HG03159 (cell line): Measurements from ENCODE around the gene SH2D1B.
"Not testable (repeated sequence)": the region's sequence is repeated elsewhere in the genome, so short reads cannot be mapped to it uniquely, and the experiment has no call there.

Source experiments
- ATAC-seq: cut with Tn5 transposase; IDR thresholded peaks from one replicate; pipeline ENCODE4 v1.9.1; 2021; ENCODE audit warnings: mild to moderate bottlenecking, moderate library complexity; ENCODE audit not compliant: unreplicated experiment

SH2D1B gene

GRCh38 chr1:162365284-162366020 is 46.5 kb downstream of the SH2D1B start:
- no peak for ATAC-seq

GRCh38 chr1:162364498-162364897 is 47.4 kb downstream of the SH2D1B start:
- ATAC-seq, result no peak

GRCh38 chr1:162363823-162364222 is 48.1 kb downstream of the SH2D1B start:
- ATAC-seq, result no peak

GRCh38 chr1:162361349-162361748 is 50.6 kb downstream of the SH2D1B start:
- ATAC-seq, result peak; percentile 37

GRCh38 chr1:162360874-162361260 is 51.1 kb downstream of the SH2D1B start:
- ATAC-seq, result no peak

GRCh38 chr1:162360237-162360873 is 51.6 kb downstream of the SH2D1B start:
- ATAC-seq, result no peak

- no peak for ATAC-seq
These were observed 52.3 kb downstream of the SH2D1B start for GRCh38 chr1:162359523-162360236.

- no peak for ATAC-seq
These were observed 53.0 kb downstream of the SH2D1B start for GRCh38 chr1:162358928-162359327.

- ATAC-seq, result no peak
These were observed 54.2 kb downstream of the SH2D1B start for GRCh38 chr1:162357681-162358266.

GRCh38 chr1:162353702-162354101 is 58.2 kb downstream of the SH2D1B start:
- no peak for ATAC-seq

- no peak for ATAC-seq
These were observed 58.9 kb downstream of the SH2D1B start for GRCh38 chr1:162353078-162353477.

GRCh38 chr1:162351874-162352273 is 60.1 kb downstream of the SH2D1B start:
- not testable (repeated sequence) for ATAC-seq

- ATAC-seq, result no peak
These were observed 60.6 kb downstream of the SH2D1B start for GRCh38 chr1:162351246-162351842.

GRCh38 chr1:162349635-162350330 is 62.2 kb downstream of the SH2D1B start:
- no peak for ATAC-seq

- no peak for ATAC-seq
These were observed 64.7 kb downstream of the SH2D1B start for GRCh38 chr1:162347281-162347680.
